Peyer's patch (tissue), 4 donors: Measurements from ENCODE around the gene GPX1. TPM values are rescaled to one million over a fixed set of nuclear protein-coding genes. Genes with fewer than 3 reads are reported as not detected.
"Not testable (repeated sequence)": the region's sequence is repeated elsewhere in the genome, so short reads cannot be mapped to it uniquely, and the experiment has no call there.

ENCODE experiments used
- DNase-seq, 3 donors: peaks; one replicate each; pipeline ENCODE4 v3.0.0-alpha.2; 2017 to 2019
- H3K27ac ChIP-seq, 4 donors: fragments of 200-600 bp; sonication (generic); one replicate each; pipeline ENCODE4 v1.5.1; 2016 to 2019
- H3K27me3 ChIP-seq, 2 donors: fragments of 200-600 bp; sonication (generic); one replicate each; pipeline ENCODE4 v1.5.1; 2019
- H3K36me3 ChIP-seq, 3 donors: fragments of 200-600 bp; sonication (generic); one replicate each; pipeline ENCODE4 v1.5.1; 2016 to 2019
- H3K4me1 ChIP-seq, 4 donors: fragments of 200-600 bp; sonication (generic); one replicate each; pipeline ENCODE4 v1.5.1; 2016 to 2019
- H3K4me3 ChIP-seq, 4 donors: fragments of 200-600 bp; sonication (generic); 1 replicate in 3 of 4; 2 replicates in 1 of 4; pipeline ENCODE4 v1.5.1; 2016 to 2019; ENCODE audit warnings: mild to moderate bottlenecking in 1 of 4
- H3K9me3 ChIP-seq, 4 donors: fragments of 200-600 bp; sonication (generic); one replicate each; pipeline ENCODE4 v1.5.1; 2016 to 2019; ENCODE audit warnings: mild to moderate bottlenecking in 1 of 4
- CTCF ChIP-seq, 6 experiments: fragments of 450-650 bp in 4 of 6; fragments of 200-600 bp in 2 of 6; sonication (generic) in 1 of 6; IDR thresholded peaks; one replicate each; pipeline ENCODE4 v1.5.1; 2017 to 2019; ENCODE audit warnings: antibody characterized with exemption in 6 of 6, mild to moderate bottlenecking in 3 of 6, moderate library complexity in 1 of 6
- POLR2A ChIP-seq, 2 donors: fragments of 450-650 bp; IDR thresholded peaks; one replicate each; pipeline ENCODE4 v1.5.1; 2017; ENCODE audit warnings: antibody characterized with exemption in 2 of 2, mild to moderate bottlenecking in 2 of 2, moderate library complexity in 2 of 2
- total RNA-seq, 4 donors: library from RNA; depleted of rRNA; stranded (reverse); fragments of >200 nt; gene quantifications; one replicate each; pipeline ENCODE4 v1.1.0, GENCODE V29; 2016

Gene GPX1
- total RNA-seq, 4 donors from 2014 or later = 104 to 161 (median 130) TPM

DNA sequence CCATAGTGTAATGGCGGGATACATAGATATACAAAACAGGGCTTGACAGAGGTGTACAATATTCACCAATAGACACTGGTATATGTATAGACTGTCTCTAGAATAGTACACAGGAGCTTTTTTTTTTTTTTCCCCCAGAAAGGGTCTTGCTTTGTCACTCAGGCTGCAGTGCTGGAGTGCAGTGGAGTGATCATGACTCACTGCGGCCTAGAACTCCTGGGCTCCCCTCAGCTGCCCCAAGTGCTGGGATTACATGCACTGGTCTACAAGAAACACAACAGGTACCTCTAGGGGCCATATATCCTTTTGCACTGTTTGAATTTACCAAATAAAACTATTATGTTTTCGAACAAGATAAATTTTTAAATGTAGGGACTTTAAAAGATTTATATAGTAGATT, 41.3 kb upstream of the GPX1 start:
- Histone ChIP-seq H3K4me1 (peaks cover 0 to 29% (median 5%) of the 10 kb centered on the region in 4 donors), H3K27ac (no peak overlapping the region), H3K4me3 (no peak overlapping the region), H3K9me3 (no peaks in the 10 kb centered on the region), H3K27me3 (no peaks in the 10 kb centered on the region), H3K36me3 (peaks cover 0 to 34% (median 0%) of the 10 kb centered on the region in 3 donors)
- no peak for DNase-seq
- no peak for TF ChIP-seq CTCF (IDR thresholded peaks at IDR 0.05)
- TF ChIP-seq POLR2A (IDR thresholded peaks at IDR 0.05) = no peak

GRCh38 chr3:49397470-49397869, 39.3 kb upstream of the GPX1 start:
- H3K27ac ChIP-seq = no peak overlapping the region
- no peaks in the 10 kb centered on the region for H3K9me3 ChIP-seq
- H3K4me1 ChIP-seq = peaks cover 0 to 23% (median 5%) of the 10 kb centered on the region in 4 donors
- peaks cover 0 to 29% (median 0%) of the 10 kb centered on the region in 3 donors for H3K36me3 ChIP-seq
- no peak for DNase-seq
- no peak overlapping the region for H3K4me3 ChIP-seq
- TF ChIP-seq CTCF (IDR thresholded peaks at IDR 0.05) (no peak), POLR2A (IDR thresholded peaks at IDR 0.05) (no peak)
- no peaks in the 10 kb centered on the region for H3K27me3 ChIP-seq

GRCh38 chr3:49391310-49391709, 33.2 kb upstream of the GPX1 start:
- not testable (repeated sequence) for H3K9me3 ChIP-seq, H3K4me3 ChIP-seq, DNase-seq, H3K27ac ChIP-seq, H3K4me1 ChIP-seq, H3K27me3 ChIP-seq
- H3K36me3 ChIP-seq = peaks cover 0 to 23% (median 0%) of the 10 kb centered on the region in 3 donors

- Histone ChIP-seq H3K4me1 (peaks cover 0 to 21% (median 0%) of the 10 kb centered on the region in 4 donors), H3K4me3 (no peak overlapping the region), H3K27me3 (no peaks in the 10 kb centered on the region), H3K9me3 (no peaks in the 10 kb centered on the region), H3K27ac (no peak overlapping the region), H3K36me3 (peaks cover 0 to 4% (median 0%) of the 10 kb centered on the region in 3 donors)
- DNase-seq = no peak
- no peak for TF ChIP-seq POLR2A (IDR thresholded peaks at IDR 0.05)
- TF ChIP-seq CTCF (IDR thresholded peaks at IDR 0.05) = no peak
Observed at GRCh38 chr3:49389297-49389696, 31.1 kb upstream of the GPX1 start.

GRCh38 chr3:49388289-49388820, 30.2 kb upstream of the GPX1 start:
- no peak for DNase-seq
- Histone ChIP-seq H3K9me3 (no peaks in the 10 kb centered on the region), H3K27ac (no peak overlapping the region), H3K36me3 (no peaks in the 10 kb centered on the region), H3K27me3 (no peaks in the 10 kb centered on the region), H3K4me3 (no peak overlapping the region), H3K4me1 (peaks cover 0 to 28% (median 0%) of the 10 kb centered on the region in 4 donors)
- TF ChIP-seq POLR2A (IDR thresholded peaks at IDR 0.05) (no peak), CTCF (IDR thresholded peaks at IDR 0.05) (no peak)

DNA sequence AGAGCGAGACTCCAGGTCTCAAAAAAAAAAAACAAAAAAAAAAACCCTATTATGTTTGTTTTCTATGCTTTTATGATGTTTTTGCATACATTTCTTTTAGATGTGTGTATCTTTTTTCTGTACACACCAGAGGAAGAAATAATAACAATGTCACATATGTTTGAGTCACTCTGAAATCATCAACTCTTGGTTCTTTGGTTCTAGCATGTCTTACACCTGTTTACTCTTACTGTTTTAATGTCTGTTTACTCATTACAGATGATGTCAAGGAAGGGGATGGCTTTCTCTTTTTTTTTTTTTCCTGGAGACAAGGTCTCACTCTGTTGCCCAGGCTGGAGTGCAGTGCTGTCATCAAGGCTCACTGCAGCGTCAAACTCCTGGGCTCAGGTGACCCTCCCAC, 29.6 kb upstream of the GPX1 start:
- H3K4me1 ChIP-seq = peaks cover 0 to 30% (median 0%) of the 10 kb centered on the region in 4 donors

More for the DNA sequence above, 29.6 kb upstream of the GPX1 start:
- no peaks in the 10 kb centered on the region for H3K9me3 ChIP-seq
- H3K36me3 ChIP-seq = no peaks in the 10 kb centered on the region
- no peak overlapping the region for H3K4me3 ChIP-seq
- H3K27ac ChIP-seq = no peak overlapping the region
- TF ChIP-seq POLR2A (IDR thresholded peaks at IDR 0.05) (no peak), CTCF (IDR thresholded peaks at IDR 0.05) (no peak)
- DNase-seq = no peak
- H3K27me3 ChIP-seq = no peaks in the 10 kb centered on the region
